GM12892 (cell line): ENCODE results near the gene NRP1.

Source experiments
- DNase-seq: peaks from one replicate; pipeline ENCODE4 v3.0.0; 2011; ENCODE audit not compliant: insufficient read length
- FAIRE-seq: peaks from 2 replicates; lab custom pipeline; 2011; peaks lifted over from hg19 to GRCh38; lab: Jason Lieb, UNC
- POLR2A ChIP-seq: IDR thresholded peaks from 2 replicates; pipeline ENCODE4 v1.6.1; 2011; ENCODE audit warnings: low read depth, low read length, control low read depth
- POLR2AphosphoS5 ChIP-seq: IDR thresholded peaks from 2 replicates; pipeline ENCODE4 v1.6.1; 2011; ENCODE audit warnings: low read depth, low read length, control low read depth
- TAF1 ChIP-seq: IDR thresholded peaks from 2 replicates; pipeline ENCODE4 v1.6.1; 2011; ENCODE audit warnings: low read depth, mild to moderate bottlenecking, control low read depth, low read length, borderline replicate concordance

The NRP1 gene

GRCh38 chr10:33345236-33345635, 10.8 kb upstream of the NRP1 start:
- TF ChIP-seq TAF1 (no peak), POLR2A (no peak), POLR2AphosphoS5 (no peak)
- FAIRE-seq (no peak), DNase-seq (no peak)

GRCh38 chr10:33344676-33345075, 10.2 kb upstream of the NRP1 start:
- no peak for DNase-seq
- no peak for FAIRE-seq
- no peak for TF ChIP-seq TAF1
- no peak for TF ChIP-seq POLR2AphosphoS5
- TF ChIP-seq POLR2A: no peak

GRCh38 chr10:33341637-33342036, 7.2 kb upstream of the NRP1 start:
- DNase-seq (no peak), FAIRE-seq (no peak)
- no peak for TF ChIP-seq POLR2A
- no peak for TF ChIP-seq POLR2AphosphoS5
- no peak for TF ChIP-seq TAF1

DNA sequence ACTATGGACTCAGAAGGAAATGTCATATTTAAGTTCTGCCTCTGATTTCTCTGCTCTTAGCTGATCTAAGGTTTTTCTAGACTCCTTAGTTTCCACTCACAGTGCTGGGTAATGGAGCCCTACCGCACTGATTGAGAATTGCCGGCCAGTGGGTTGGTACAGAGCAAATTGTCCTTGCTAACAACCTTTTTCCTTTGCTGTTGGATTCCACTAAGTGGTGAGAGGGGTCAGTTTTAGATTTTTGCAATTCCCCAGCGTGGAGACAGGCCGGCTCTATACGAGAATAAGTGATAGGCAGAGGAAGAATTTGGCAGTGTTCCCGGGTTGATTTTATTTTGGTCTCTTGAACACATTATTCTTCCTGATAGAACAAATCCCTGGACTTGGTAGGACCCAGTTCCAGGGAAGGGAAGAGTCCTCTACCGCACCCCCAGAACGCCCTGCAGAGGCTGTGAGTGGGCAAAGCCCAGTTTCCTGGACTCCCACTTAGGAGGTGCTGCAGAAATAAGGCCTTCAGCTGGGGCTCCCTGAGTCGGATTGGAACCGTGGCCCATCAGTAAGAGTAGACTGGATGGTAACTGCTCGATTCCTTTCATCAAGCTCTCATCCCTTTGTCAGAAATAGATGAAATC, 3.0 kb upstream of the NRP1 start:
- no peak for TF ChIP-seq TAF1
- no peak for TF ChIP-seq POLR2AphosphoS5
- TF ChIP-seq POLR2A: no peak
- DNase-seq: no peak
- FAIRE-seq: no peak

DNA sequence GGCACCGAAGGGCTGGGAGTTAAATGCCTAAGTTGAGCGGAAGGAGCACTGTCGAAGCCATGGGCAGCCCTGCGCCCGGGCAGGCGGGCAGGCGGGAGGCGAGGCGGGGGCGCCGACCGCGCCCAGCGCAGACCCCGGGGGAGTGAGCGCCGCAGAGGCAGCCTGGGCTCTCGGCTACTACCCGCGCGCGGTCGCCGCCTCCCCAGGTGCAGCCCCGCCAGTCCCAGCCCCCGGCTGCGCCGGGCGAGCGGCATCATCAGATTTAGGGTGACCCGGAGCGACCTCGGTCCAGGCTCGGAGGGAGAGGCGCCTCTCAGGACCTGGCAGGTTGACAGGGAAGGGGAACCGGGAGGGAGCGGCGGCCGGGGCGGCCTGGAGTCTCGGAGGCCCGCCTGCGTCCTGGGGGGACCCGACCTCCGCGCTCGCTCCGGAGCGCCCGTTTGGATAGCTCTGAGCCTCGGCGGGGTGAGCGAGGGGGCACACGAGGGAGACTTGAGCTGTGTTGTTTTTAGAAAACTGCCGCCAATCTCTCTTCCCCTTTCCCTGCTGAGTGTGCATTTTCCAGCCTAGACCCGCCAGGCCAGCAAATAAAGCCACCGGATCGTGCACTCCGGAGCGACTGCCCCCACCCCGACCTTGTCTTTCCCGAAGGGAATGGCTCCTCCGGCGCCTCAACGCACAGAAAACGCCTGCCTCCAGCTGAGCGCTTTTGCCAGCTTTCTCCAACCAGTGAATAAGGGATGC, 2.3 kb upstream of the NRP1 start:
- TF ChIP-seq POLR2A: no peak
- no peak for TF ChIP-seq TAF1
- TF ChIP-seq POLR2AphosphoS5: no peak
- FAIRE-seq (no peak), DNase-seq (peak; percentile 13)

DNA sequence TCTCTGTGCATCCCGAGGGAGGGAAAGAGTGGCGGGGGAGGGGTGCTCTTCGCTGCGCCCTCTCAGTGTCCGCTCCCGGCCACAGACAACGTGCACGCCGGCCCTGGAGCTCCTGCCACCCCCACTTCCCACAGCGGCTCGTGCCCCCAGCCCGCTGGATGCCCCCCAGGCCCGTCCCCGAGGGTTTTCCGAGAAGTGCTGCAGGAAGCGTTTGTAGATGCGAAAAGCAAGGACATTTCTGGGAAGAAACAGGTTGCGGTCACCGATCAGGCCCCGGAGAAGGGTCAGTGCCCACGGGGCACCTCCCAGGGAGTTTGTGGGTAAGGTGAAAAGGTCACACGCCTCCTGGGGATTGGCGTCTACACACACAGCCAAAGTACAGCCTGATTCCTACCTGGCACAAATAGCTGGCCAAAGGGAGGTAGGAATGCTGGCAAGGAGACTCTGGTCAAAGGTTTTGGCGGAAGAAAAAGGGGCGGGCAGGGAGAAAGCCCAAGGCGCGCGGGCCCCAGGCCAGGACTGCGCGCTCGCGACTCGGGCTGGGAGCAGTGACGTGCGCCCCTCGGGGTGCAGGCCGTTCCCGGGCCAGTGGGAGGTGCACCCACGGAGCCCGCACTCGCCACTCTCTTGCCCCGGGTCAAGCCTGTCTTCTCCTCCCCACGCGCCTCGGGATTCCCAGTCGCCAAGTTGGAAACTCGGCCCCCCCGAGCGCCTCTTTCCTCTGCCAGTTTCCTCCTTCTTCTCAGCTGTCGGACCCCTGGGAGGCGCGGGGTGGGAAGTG, 1.5 kb upstream of the NRP1 start:
- no peak for TF ChIP-seq POLR2A
- no peak for TF ChIP-seq TAF1
- TF ChIP-seq POLR2AphosphoS5: no peak
- FAIRE-seq: no peak
- peak; percentile 19 for DNase-seq

- DNase-seq: peak; percentile 24
- no peak for FAIRE-seq
- TF ChIP-seq POLR2A (no peak), TAF1 (no peak), POLR2AphosphoS5 (no peak)
These were observed 1.0 kb upstream of the NRP1 start for GRCh38 chr10:33335551-33335800.

GRCh38 chr10:33334805-33335550, 511 bp upstream of the NRP1 start:
- FAIRE-seq (no peak), DNase-seq (peak; percentile 27)
- TF ChIP-seq POLR2A (no peak), TAF1 (no peak), POLR2AphosphoS5 (no peak)

- DNase-seq (no peak), FAIRE-seq (no peak)
- TF ChIP-seq POLR2AphosphoS5: no peak
- TF ChIP-seq POLR2A: no peak
- TF ChIP-seq TAF1: no peak
These were observed 986 bp downstream of the NRP1 start for GRCh38 chr10:33333260-33334101.

DNA sequence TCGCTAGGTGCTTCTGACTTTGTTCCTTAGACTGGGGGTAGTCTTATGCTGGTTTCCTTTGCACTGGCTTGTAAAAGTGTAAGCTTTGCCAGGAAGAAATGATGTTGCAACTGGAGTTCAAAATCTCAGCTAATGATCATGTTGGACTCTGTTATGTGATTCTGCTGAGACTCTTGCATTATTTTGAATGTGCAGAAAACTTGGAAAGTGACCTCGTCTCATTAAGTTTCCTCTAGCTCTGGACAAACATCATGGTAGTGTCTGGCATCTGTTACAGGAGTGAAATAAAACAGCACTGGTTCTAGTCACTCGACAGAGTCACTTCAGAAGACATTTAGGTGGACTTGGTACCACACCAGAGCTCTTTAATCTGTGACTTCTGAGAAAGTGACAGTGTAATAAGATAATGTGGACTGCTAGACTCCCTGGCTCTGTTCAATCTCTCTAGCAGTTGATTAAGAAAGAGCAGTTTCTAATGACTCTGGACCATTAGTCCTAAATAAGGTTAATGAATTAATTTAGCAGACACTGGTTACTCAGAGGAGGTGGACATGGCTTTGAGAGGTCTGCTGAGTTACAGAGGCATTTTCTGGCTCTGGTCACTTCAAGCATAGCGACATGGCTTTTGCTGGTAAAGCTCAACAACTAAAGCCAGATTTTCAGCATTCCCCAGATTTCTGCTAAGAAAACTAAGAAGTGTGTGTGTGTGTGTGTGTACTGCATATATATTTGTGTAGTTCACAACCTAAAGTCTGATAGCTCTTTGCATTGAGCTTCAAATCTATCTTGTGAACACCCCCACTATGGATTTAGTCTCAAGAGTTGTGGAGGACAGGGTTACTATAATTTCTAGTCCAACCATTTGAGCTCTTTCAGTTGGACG, 2.0 kb downstream of the NRP1 start:
- no peak for TF ChIP-seq TAF1
- TF ChIP-seq POLR2A: no peak
- no peak for TF ChIP-seq POLR2AphosphoS5
- DNase-seq (no peak), FAIRE-seq (no peak)
